GM21717 (cell line): ENCODE results near the gene EXD3.
"Not testable (repeated sequence)": the region's sequence is repeated elsewhere in the genome, so short reads cannot be mapped to it uniquely, and the experiment has no call there.

Source experiments
- ATAC-seq: cut with Tn5 transposase; IDR thresholded peaks from one replicate; pipeline ENCODE4 v1.9.1; 2021; ENCODE audit warnings: mild to moderate bottlenecking, moderate library complexity; ENCODE audit not compliant: unreplicated experiment

The EXD3 gene

DNA sequence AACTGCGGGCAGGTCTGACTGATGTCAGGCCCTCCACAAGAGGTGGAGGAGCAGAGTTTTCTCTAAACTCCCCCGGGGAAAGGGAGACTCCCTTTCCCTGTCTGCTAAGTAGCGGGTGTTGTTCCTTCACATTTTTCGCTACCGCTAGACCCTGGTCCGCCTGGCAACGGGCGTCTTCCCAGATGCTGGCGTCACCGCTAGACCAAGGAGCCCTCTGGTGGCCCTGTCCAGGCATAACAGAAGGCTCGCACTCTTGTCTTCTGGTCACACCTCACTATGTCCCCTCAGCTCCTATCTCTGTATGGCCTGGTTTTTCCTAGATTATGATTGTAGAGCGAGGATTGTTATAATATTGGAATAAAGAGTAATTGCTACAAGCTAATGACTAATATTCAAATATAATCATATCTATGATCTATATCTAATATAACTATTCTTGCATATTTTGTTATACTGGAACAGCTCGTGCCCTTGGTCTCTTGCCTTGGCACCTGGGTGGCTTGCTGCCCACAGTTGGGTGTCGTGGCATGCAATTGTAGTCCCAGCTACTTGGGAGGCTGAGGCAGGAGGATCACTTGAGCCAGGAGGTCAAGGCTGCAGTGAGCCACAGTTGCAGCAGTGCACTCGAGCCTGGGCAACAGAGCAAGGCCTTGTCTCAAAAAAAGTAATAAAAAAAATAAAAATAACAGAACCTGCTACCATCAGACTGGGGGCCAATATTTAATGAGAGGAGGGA lies 160.6 kb downstream of the EXD3 start:
- not testable (repeated sequence) for ATAC-seq
